ENCODE data around the gene STAC.
"Not testable (repeated sequence)": the region's sequence is repeated elsewhere in the genome, so short reads cannot be mapped to it uniquely, and the experiment has no call there.

STAC gene

DNA sequence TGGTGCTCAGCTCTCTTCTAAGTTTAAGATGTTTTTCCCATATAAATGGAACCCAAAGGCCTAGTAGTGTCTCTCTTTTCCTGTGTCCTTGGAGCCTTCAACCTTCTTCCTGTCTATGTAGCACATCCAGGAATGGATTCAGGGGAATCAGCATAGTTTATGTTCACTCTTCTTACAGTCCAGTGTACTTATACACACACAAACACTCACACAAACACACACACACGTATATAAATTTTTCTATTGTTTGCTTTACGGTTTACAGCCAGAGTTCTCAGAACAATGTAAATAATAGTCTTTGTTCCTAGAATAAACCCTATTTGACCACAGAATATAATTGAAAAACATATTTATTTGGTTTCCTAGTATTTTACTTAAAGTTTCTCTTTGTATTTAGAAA is 36.9 kb downstream of the STAC start:
- no peak for DNase-seq

DNA sequence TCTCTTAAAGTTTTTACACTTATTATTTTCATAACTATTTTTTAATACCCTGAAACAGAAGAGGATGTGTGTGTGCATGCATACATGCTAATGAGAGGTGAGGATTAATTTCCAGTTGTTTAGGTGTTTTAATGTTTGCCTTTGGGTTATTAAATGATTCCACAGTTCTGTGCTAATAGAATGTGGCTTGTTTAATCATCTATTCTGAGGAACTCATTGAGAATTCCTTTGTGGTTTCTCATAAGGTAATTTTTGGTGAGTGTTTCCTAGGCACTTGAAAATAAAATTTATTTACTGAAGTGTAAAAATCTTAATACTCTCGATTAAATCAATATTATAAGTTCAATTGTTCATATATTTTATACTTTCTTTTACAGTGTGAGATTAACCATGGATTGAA is 38.0 kb downstream of the STAC start:
- no peak for DNase-seq

DNA sequence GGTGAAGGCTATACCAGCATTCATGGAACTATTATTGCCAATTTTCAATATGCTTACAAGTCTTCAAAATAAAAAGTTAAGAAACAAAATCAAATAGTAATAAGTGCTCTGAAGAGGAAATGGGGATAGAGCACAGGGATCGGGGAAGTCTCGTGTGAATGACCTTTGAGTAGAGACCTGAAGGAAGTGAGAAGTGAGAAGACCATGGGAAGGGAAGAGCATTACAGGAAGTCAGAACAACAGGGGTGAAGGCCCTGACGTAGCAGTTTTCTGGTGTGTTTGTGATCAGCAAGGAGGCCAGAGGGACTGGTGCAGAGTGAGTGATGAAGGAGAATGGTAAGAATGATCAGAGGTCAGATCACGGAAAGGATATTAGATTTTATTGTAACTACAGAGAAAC is 48.1 kb downstream of the STAC start:
- no peak for DNase-seq

DNA sequence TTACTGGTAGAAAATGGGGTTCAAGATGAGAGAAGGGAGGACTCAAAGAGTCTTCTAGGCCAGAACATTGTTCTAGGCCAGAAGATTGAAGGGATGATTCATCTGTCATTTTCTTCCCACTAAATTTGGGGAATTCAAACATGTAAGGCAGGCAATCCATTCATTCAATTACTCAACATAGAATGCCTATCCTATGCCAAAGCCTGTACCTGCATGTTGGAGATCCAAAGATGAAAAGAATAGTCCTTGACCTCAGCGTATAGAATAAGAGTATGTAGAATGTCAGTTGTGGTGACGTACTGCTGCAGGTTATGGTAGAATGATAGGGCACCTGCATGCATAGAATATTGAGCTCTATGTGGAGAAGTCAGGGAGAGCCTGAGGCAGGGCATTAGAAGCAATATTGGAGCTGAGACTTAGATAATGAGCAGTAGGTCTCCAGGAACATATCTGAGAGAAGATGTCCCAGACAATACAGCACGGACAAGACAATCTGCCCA is 49.7 kb downstream of the STAC start:
- no peak for DNase-seq

DNA sequence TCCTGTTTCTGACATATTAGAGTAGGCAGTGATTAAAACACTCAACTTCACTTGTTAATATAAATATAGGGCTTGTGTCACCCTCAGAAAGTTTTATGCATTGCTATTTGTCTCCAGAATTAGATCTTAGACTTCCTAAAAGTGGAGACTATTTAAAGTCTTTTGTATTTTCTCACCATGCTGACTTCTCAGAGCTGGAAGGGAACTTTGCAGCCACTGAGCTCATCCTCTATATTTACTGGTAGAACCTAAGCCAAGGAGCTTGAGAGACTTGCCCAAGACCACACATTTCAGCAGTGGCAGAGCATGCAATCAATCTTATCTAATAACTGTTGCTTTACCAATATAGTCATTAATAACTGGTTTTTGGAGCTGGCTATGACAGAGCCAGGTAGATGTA is 53.2 kb downstream of the STAC start:
- no peak for DNase-seq

DNA sequence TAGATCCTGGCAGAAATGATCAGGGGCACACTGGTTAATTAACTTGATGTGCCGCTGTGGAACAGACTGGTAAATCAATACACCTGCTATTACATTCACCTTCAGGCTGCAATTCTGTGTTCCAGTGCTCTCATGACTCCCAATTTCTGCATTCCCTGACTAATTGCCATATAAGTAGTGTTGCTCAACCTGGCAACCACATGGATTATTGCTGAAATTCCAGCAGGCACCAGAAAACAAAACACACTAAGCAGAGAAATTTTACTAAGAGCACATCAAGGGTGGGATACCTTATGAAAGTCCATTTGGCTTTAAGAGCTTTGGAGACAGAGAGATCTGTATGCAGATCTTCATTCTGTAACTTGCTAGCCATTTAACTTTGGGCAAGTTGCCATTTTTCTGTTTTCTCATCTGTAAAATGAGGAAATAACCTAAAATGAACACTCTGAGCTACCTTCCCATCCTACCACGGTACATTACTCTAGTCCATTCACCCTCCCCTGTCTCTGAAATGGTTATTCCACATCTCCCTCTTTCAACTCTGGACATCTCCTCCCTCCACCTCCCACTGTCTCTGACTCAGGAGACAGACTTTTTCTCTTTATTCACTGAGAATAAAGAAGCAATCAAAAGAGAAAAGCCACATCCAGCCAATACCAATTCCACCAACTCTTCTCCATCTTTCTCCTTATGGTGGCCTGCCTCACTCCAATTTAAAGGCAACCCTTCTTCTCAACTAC is 54.6 kb downstream of the STAC start:
- no peak for DNase-seq

DNA sequence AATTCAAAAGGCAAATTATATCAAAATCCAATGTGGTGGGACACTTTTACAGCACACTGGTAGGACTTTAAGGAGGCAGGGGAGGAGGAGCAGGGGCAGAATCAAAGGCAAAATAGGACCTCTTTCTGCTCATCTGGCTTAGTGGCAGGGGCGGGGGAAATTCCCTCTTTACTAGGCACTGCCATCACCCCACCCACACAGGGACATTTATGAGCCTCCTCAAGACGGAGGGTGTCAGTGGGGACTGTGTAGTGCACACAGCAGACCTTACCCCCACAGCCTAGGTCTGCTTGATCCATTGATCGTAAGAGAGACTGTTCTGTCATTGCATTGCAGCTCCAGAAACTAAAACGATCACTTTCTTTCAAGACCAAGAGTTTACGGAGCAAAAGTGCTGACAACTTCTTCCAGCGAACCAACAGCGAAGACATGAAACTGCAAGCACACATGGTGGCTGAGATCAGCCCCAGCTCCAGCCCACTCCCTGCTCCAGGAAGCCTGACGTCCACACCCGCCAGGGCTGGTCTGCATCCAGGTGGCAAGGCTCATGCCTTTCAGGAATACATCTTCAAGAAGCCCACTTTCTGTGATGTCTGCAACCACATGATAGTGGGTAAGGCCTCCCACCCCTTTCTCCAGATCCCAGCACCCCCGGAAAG is 62.9 kb downstream of the STAC start:
- no peak for DNase-seq

DNA sequence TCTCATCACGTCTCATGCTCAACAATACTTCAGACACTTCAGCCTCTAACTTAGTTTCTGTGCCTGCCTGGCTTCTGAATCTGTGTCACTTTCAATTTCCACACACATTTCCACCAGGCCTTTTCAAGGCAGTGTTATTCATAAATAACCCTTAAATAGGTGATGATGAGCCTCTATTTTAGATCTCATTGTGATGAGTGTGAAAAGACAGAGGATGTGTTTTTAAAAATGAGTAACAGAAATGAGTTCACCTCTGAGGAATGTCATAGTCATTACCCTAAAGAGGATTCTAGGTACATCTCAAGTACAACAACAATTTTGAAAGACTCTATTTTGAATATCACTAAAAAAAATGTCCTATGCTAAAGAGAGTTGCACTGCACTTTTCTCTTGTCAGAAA is 64.6 kb downstream of the STAC start:
- no peak for DNase-seq

DNA sequence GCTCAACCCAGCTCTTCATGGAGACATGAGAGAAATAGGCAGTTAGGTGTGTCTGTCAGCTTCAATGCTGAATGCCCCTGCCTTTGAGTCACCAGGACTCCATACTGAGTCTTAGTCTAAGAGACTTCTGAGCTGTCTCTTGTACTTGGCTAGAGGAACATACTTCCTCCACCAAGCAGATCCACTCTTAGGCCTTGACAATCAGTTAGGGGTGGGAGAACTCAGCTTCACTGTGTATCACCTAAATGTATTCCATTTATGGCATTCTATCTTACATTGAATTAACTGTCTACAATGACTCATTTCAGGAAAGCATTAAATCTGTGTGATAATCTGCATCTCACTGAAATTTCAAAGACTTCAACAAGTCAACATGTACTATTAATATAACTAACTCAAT is 66.0 kb downstream of the STAC start:
- no peak for DNase-seq

DNA sequence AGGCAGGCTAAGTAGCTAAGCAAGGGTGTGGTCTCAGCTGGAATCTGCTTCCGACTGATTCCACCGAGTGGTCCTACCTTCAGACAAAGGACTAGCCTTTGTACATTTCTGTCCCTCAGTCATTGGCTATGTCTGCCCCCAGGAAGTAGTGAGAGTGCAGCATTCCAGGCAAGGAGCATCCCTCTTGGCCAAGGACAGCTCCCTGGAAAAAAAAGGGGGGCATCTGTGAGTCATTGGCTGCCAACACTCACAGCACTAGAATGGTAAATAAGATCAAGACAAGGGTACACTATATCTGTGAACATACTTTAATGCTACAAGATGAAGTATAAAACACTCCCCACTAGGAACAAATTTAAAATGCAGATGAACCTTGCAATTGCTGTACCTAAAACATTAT is 66.8 kb downstream of the STAC start:
- DNase-seq: no peak

DNA sequence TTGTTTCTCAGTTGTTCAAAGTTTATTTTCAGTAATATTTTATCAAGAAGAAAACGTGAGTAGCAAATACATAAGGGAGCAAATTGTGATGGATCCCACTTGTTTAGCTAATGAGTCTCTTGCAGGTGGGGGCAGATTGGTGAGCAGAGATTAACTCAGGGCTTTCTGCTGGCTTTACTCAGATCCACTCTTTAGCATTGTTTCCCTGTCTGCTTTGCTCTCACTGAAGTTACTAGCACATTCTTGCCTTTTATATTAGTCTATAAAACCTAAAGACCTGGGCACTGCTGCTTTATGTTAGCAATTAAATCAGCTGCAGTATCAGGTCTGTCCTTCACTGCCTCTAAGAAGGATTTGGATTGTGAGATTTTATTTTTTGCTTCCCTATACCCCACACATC is 71.5 kb downstream of the STAC start:
- DNase-seq: no peak

DNA sequence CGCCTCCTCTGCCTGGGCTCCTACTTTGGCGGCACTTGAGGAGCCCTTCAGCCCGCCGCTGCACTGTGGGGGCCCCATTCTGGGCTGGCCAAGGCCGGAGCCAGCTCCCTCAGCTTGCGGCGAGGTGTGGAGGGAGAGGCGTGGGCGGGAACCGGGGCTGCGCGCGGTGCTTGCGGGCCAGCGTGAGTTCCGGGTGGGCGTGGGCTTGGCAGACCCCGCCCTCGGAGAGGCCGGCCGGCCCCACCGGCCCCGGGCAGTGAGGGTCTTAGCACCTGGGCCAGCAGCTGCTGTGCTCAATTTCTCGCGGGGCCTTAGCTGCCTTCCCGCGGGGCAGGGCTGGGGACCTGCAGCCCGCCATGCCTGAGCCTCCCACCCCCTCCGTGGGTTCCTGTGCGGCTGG is 72.9 kb downstream of the STAC start:
- not testable (repeated sequence) for DNase-seq

DNA sequence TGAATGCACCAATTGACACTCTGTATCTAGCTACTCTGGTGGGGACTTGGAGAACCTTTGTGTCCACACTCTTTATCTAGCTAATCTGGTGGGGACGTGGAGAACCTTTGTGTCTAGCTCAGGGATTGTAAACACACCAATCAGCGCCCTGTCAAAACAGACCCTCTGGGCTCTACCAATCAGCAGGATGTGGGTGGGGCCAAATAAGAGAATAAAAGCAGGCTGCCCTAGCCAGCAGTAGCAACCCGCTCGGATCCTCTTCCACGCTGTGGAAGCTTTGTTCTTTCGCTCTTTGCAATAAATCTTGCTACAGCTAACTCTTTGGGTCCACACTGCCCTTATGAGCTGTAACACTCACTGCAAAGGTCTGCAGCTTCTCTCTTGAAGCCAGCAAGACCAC is 73.6 kb downstream of the STAC start:
- DNase-seq: not testable (repeated sequence)

DNA sequence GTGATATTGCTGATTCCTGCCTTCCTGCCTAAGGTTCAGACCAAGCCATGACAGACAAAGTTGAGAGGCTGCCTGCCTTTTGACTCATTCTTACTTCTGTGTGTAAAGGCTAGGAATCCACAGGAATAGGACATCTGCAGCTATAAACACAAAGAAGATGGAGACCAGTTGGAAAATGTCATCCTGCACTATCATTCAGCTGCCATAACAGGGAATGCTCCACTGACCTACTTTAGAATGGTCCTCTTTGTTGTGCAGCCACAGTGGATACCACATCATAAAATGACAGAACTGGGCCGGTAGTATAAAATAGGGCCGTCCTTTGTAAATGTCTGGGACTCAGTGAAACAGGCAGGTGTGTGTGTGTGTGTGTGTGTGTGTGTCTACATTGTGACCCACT is 75.1 kb downstream of the STAC start:
- no peak for DNase-seq

DNA sequence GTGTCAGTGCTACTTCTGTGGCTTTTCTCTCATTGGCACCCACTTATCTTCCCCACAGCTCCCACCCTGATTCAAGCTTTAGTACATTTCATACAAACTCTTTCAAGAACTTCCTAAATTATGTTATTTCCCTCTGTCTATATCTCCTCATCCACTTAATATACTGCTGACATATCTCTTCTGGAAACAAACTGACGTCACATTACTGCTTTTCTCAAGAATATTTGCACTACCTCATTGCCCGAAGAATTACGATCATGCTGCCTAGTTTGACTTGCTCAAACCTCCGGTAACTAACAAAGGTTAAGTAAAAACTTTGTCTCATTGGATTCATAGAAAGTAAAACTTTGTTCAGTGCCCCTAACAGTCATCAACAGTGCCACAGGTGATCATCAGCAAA is 76.5 kb downstream of the STAC start:
- DNase-seq: no peak

DNA sequence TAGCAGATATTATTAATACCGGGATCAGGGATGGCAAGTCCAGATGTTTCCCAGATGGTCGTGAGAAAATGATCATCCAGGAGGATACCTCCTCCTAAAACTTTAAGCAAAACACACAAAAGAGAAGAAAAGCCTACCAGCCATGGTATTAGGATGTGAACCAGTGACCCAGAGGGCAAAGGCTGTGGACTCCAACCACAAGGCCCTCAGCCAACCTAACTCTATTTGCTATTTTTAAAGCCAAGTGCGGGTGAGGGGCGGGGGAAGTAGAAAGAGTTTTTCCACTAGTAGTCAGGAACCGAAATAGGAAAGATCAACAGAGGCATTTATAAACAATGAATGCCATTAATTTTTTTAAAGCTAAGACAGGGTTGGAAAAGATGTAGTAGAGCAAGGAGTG is 77.4 kb downstream of the STAC start:
- no peak for DNase-seq

DNA sequence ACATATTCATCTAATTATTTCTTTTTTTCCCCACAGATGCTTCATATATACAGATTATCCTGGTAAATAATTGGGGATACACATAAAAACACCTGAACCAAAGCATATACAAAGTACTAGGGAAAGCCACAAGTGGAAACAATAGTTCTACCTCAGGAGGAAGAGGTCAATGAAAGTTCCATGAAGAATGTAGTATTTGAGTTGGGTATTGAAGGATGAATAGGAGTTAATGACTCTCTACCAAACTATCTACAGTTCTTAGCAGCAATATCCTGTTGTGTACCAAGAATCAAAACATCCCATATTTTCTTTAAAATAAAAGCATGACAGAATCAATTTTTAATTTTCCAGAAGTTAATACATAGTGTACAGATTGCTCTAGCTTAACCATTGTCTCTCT is 78.9 kb downstream of the STAC start:
- DNase-seq: no peak

DNA sequence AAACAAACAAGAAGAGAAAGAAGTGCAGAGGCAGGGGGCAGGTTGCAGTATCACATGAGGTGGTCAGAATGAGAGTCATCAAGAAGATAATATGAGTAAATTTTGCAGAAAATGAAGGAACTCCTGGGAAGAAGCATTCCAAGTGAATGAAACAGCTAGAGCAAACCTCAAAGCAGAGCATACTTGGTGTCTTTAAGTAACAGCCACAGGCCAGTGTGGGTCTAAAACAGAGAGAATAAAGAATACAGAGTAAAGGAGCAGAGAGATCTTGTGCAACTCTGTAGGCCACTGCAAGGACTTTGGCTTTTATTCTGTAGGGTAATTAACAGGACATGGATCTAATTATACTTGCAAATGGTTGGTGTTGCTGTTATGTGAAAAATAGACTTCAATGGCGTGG is 81.3 kb downstream of the STAC start:
- no peak for DNase-seq

DNA sequence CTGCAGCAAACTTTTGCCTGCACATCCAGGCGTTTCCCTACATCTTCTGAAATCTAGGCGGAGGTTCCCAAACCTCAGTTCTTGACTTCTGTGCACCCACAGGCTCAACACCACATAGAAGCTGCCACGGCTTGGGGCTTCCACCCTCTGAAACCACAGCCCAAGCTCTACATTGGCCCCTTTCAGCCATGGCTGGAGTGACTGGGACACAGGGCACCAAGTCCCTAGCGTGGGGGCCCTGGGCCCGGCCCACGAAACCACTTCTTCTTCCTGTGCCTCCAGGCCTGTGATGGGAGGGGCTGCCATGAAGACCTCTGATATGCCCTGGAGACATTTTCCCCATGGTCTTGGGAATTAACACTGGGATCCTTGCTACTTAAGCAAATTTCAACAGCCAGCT is 91.7 kb downstream of the STAC start:
- DNase-seq: not testable (repeated sequence)

DNA sequence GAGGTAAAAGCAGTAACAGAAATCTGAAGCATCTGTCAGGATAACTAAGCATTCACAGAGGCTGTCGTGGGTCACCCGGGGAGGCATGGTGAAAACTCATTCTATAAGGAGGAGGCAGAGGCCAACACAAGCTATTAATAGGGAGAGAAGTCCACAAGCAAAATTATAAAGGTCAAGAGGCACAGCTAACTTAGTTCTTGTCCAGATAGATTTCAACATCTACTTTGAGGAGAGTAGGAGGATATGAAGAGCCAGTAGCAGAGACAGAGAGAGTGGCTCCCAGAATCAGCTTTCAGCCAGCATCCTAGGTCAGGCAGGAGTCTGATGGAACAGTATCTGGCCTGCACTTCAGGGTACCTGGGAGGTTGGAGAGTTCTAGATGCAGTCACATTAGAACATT is 95.3 kb downstream of the STAC start:
- DNase-seq: no peak

DNA sequence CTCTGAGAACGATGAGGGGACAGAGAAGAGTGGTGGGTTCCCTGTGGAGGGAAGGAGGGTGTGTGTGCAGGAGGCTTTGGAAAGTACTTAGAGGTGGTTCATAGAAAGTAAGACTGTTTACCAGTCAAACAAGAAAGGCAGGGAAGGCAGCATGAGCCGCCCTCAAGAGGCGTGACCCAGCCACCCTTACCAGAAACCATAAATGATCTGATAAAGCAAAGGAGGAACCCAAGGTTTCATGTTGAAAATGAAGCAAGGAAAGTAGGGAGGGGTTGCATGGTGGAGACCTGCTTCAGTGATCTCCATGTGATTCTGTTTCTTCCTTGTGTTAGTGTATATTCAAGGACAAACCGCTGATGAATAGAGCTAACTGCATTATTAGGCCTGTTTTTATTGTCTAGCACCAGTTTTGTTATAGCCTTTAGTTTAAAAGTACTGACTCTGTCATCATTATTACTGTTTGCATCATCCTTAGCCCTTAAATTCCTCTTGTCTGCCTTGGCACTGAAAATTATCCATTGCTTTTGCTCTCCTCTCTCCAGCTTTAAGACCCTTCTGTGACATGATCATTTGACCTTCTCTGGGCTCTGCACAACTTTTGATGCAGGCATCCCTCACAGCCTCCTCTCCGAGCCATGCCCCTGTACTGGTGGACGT is 96.1 kb downstream of the STAC start:
- DNase-seq: no peak

DNA sequence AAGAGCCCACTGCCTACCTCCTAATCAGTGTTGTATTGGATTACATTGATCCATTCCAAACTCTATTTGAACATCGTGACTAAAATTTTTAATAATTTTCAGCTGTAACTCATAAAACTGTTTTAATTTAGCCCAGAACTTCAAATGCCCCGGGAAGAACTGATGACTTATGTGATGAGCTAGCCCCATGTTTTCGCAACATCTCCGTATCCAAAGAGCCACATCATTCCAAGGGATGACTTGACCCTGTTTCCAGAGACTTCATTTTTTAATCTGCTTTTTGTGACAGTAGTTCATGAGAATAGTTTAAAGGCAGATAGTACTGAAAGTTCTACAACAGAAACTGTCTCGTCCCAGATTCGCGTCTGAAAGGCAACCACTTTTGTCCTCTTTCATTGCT is 97.4 kb downstream of the STAC start:
- no peak for DNase-seq

DNA sequence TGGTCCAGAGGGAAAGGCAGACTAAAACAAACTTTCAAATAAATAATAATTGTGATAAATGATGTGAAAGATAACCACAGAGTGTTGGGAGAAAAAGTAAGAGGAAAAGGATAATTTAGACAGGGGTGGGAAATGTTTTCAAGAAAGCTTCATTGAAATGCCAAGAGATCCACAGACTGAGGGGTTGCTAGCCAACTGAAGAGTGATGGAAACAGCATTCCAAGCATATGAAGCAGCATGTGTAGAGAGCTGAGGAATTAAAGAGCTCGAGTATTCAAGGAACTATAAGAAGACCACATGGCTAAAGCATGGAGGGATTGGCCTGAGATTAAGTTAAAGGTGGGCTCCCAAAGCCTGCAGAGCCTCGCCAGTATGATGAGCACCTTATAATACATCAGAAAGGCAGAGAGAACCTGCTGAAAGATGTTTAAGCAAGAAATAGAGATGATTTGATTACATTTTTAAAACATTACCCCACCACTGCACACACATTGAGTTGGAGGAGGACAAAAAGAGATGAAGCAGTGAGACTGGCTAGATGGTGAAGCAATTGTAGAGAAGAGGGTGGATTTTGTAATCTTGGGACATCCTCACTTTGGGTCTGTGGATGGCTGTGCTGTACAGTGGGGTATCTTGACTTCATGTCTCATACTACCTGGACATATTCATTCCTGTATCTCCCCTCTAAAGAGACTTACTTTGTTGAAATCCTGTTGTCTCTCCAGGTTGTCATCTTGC is 100.8 kb downstream of the STAC start:
- DNase-seq: no peak

DNA sequence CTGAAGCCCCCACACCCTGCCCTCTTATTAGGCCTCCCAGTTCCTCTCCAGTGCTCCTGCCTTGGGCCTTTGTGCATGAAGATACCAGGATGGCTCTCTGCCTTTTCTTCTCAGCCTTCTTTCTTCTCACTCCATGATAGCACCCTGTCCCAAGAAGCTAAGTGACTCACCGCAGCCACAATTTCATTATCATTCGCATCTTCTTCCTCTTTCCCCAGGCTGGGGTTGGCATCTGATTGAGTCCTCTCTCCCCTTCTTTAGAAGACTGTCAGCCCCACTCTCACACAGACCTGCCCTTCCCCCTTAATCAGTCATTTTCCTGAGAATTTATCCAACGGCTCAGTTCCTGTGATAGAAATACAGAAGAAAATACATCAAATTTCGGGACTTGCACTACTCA is 102.0 kb downstream of the STAC start:
- no peak for DNase-seq

Measured in CD4-positive, alpha-beta T cell treated with Interleukin-15 for 1 hour (primary cell).